DND-41 (cell line): ENCODE data around the gene MCM5.

Experiments used
- EZH2 ChIP-seq: IDR thresholded peaks from 3 replicates; pipeline ENCODE4 v1.6.1; 2012; ENCODE audit warnings: borderline replicate concordance, low read depth, mild to moderate bottlenecking, moderate library complexity, low read length, inconsistent platforms; ENCODE audit not compliant: severe bottlenecking
- TF ChIP-seq, protein P1 (sequence below): IDR thresholded peaks from 2 replicates; pipeline ENCODE4 v1.5.1; 2012; ENCODE audit warnings: borderline replicate concordance, low read length, moderate library complexity, mild to moderate bottlenecking; ENCODE audit not compliant: poor library complexity, severe bottlenecking; ENCODE audit errors: extremely low read depth

DNA sequence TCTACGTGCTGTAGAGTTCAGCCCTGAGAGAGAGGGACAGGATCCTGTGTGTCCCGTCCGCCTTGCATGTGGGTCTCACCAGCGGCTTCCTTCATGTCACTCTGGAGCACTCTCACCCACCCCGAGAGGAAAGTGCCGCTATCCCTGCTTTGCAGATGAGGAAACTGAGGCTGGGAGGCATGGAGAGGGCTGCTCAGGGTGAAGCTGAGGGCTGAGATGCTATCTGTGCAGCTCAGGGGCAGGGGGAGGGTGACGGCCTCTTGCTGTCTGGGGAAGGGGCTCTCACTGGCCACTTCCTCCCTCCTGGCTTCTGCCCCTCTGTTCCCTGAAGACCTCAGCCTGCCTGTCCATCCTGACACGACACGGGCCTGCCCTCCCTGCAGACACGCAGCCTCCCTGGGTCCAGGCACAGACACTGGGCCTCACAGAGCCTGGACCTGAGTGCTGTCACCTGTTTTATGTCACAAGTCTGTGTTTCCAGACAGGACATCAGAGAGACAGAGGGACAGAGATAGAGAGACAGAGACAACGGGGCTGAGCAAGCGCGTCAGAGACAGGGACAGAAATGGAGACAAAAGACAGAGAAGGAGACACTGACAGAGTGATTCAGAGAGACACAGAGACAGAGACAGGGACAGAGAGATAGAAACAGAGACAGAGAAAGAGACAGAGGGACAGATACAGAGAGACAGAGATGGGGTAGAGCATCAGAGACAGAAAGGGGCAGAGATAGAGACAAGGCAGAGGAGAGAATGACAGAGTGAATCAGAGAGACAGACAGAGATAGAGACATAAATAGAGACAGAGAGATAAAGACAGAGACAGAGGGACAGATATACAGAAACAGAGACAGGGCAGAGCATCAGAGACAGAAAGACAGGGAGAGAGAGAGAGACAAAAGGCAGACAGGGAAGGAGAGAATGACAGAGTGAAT, 53.1 kb downstream of the MCM5 start:
- no peak for TF ChIP-seq EZH2
- TF ChIP-seq, protein P1, sequence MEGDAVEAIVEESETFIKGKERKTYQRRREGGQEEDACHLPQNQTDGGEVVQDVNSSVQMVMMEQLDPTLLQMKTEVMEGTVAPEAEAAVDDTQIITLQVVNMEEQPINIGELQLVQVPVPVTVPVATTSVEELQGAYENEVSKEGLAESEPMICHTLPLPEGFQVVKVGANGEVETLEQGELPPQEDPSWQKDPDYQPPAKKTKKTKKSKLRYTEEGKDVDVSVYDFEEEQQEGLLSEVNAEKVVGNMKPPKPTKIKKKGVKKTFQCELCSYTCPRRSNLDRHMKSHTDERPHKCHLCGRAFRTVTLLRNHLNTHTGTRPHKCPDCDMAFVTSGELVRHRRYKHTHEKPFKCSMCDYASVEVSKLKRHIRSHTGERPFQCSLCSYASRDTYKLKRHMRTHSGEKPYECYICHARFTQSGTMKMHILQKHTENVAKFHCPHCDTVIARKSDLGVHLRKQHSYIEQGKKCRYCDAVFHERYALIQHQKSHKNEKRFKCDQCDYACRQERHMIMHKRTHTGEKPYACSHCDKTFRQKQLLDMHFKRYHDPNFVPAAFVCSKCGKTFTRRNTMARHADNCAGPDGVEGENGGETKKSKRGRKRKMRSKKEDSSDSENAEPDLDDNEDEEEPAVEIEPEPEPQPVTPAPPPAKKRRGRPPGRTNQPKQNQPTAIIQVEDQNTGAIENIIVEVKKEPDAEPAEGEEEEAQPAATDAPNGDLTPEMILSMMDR, result no peak
